Measurements from ENCODE around the gene ZIK1. TPM values are rescaled to one million over a fixed set of nuclear protein-coding genes. Genes with fewer than 3 reads are reported as not detected.
A peak's percentile ranks its signal among the peaks of the same experiment; 100 is the strongest.

Gene ZIK1
- total and polyA plus RNA-seq, 9 of the 15 experiments (the other 6 are each of a cell fraction or from before 2014, with no cell fraction given) = 0.03 to 0.42 (median 0.15) TPM; not detected in 1

- TF ChIP-seq YBX1 (IDR thresholded peaks at IDR 0.05) (no peak), BDP1 (IDR thresholded peaks at IDR 0.05; ENCODE audit: insufficient read depth, insufficient read length) (no peak), HDAC3 (IDR thresholded peaks at IDR 0.05; ENCODE audit: borderline replicate concordance, partially characterized antibody) (no peak), JUND (IDR thresholded peaks at IDR 0.05; ENCODE audit: borderline replicate concordance, low read depth, low read length) (peak; percentile 43; the same call in 1 of the 2 replicates), JUND (tag; IDR thresholded peaks at IDR 0.05; ENCODE audit: borderline replicate concordance, low read depth, low read length) (0 out of 3 replicates have a peak, but pooled peaks have one; percentile 18), ZNF766 (CRISPR knock-in tag; conservative IDR thresholded peaks at IDR 0.05) (no peak), STAG1 (CRISPR knock-in tag; IDR thresholded peaks at IDR 0.05; ENCODE audit: borderline replicate concordance) (no peak), ZNF507 (tag; conservative IDR thresholded peaks at IDR 0.05) (no peak), HDGF (IDR thresholded peaks at IDR 0.05) (no peak), BACH1 (tag; IDR thresholded peaks at IDR 0.05) (no peak), MYBL2 (IDR thresholded peaks at IDR 0.05; ENCODE audit: low read depth) (no peak), MYBL2 (CRISPR knock-in tag; IDR thresholded peaks at IDR 0.05; ENCODE audit: borderline replicate concordance) (no peak), TARDBP (IDR thresholded peaks at IDR 0.05) (no peak), ZNF311 (CRISPR knock-in tag; IDR thresholded peaks at IDR 0.05) (no peak), IRF9 (tag; IDR thresholded peaks at IDR 0.05) (no peak), PHF20 (IDR thresholded peaks at IDR 0.05; ENCODE audit: partially characterized antibody) (peak; percentile 81), BCLAF1 (IDR thresholded peaks at IDR 0.05; ENCODE audit: borderline replicate concordance in 1 of 2, control insufficient read depth in 1 of 2, low read depth in 2 of 2, low read length in 1 of 2) (no peak), KAT8 (IDR thresholded peaks at IDR 0.05; ENCODE audit: low read depth) (no peak)
- TF ChIP-seq, protein P1, sequence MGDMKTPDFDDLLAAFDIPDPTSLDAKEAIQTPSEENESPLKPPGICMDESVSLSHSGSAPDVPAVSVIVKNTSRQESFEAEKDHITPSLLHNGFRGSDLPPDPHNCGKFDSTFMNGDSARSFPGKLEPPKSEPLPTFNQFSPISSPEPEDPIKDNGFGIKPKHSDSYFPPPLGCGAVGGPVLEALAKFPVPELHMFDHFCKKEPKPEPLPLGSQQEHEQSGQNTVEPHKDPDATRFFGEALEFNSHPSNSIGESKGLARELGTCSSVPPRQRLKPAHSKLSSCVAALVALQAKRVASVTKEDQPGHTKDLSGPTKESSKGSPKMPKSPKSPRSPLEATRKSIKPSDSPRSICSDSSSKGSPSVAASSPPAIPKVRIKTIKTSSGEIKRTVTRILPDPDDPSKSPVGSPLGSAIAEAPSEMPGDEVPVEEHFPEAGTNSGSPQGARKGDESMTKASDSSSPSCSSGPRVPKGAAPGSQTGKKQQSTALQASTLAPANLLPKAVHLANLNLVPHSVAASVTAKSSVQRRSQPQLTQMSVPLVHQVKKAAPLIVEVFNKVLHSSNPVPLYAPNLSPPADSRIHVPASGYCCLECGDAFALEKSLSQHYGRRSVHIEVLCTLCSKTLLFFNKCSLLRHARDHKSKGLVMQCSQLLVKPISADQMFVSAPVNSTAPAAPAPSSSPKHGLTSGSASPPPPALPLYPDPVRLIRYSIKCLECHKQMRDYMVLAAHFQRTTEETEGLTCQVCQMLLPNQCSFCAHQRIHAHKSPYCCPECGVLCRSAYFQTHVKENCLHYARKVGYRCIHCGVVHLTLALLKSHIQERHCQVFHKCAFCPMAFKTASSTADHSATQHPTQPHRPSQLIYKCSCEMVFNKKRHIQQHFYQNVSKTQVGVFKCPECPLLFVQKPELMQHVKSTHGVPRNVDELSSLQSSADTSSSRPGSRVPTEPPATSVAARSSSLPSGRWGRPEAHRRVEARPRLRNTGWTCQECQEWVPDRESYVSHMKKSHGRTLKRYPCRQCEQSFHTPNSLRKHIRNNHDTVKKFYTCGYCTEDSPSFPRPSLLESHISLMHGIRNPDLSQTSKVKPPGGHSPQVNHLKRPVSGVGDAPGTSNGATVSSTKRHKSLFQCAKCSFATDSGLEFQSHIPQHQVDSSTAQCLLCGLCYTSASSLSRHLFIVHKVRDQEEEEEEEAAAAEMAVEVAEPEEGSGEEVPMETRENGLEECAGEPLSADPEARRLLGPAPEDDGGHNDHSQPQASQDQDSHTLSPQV (IDR thresholded peaks at IDR 0.05) = no peak
Measured at GRCh38 chr19:57599761-57600383, 15.9 kb downstream of the ZIK1 start, which contains the start of gene ZNF530 (continued).

All from K562 (cell line).